Ovary (tissue), 9 donors: Measurements from ENCODE around the gene ATP5PB. TPM values are rescaled to one million over a fixed set of nuclear protein-coding genes. Genes with fewer than 3 reads are reported as not detected.

ENCODE experiments used
- DNase-seq, 5 donors: peaks; one replicate each; pipeline ENCODE4 v3.0.0-alpha.2; 2019 to 2020
- H3K27ac ChIP-seq, 2 donors: fragments of 200-600 bp; one replicate each; pipeline versions ENCODE4 v1.5.1 to v1.8.0; 2019 to 2022
- H3K27me3 ChIP-seq: fragments of 200-600 bp; one replicate; pipeline ENCODE4 v1.8.0; 2022
- H3K36me3 ChIP-seq: fragments of 200-600 bp; sonication (generic); one replicate; pipeline ENCODE4 v1.5.1; 2019
- H3K4me1 ChIP-seq: one replicate; pipeline ENCODE4 v1.8.1; 2013; ENCODE audit warnings: mild to moderate bottlenecking, moderate library complexity; ENCODE audit not compliant: insufficient read depth
- H3K4me3 ChIP-seq: fragments of 200-600 bp; sonication (generic); one replicate; pipeline ENCODE4 v1.5.1; 2017
- H3K9me3 ChIP-seq, 2 donors: fragments of 200-600 bp in 1 of 2; sonication (generic) in 1 of 2; one replicate each; pipeline versions ENCODE4 v1.5.1 to v1.8.1; 2013 to 2019; ENCODE audit warnings: mild to moderate bottlenecking in 1 of 2, moderate library complexity in 1 of 2
- CTCF ChIP-seq, 3 donors: fragments of 450-650 bp in 2 of 3; fragments of 200-600 bp in 1 of 3; IDR thresholded peaks; one replicate each; pipeline versions ENCODE4 v1.5.1 to v1.8.0; 2016 to 2022; ENCODE audit warnings: antibody characterized with exemption in 3 of 3, mild to moderate bottlenecking in 1 of 3
- EP300 ChIP-seq: sonication (generic); formaldehyde crosslinking; IDR thresholded peaks from one replicate; pipeline ENCODE4 v1.6.1; 2017; ENCODE audit warnings: antibody characterized with exemption
- POLR2A ChIP-seq: fragments of 450-650 bp; IDR thresholded peaks from one replicate; pipeline ENCODE4 v1.6.1; 2017; ENCODE audit warnings: antibody characterized with exemption, mild to moderate bottlenecking, moderate library complexity
- WGBS, 3 donors: extraction: QIAGEN DNeasy Blood & Tissue Kit in 1 of 3; methylation state at CpG; one replicate each; pipeline versions ENCODE4 v1.1.5 to v1.1.7; 2013 to 2017; 5-methylcytosine and 5-hydroxymethylcytosine counted together
- intact Hi-C, 4 donors: fragments of 100-400 bp; cut with DNase I; formaldehyde crosslinking; loops; one replicate each; pipeline versions ENCODE4 v1.11.0 to v1.15.1; 2022 to 2023
- polyA plus RNA-seq, 2 donors: library from polyadenylated mRNA; stranded (reverse); fragments of 200-250 nt in 1 of 2; fragments of 350-450 nt in 1 of 2; fragmentation: Illumina TruSeq in 1 of 2; extraction: RNeasy Lipid Tissue Mini Kit (QIAGEN cat#74804) in 1 of 2; gene quantifications; one replicate each; pipeline ENCODE4 v1.2.3, GENCODE V29; 2013 to 2014
- total RNA-seq, 7 donors: library from RNA; depleted of rRNA in 2 of 7; stranded (reverse); fragments of >200 nt in 2 of 7; fragmentation: NEBNext Ultra II Directional in 3 of 7; extraction: Animal tissue kit (Norgen Biotek cat#: 25700) in 3 of 7; gene quantifications; one replicate each; pipeline versions ENCODE4 v1.1.0 to v1.2.4, GENCODE V29; 2016 to 2023
- donor health status: DM: no; HTN: no; CAD: no; lungs with moderate emphysema.
- donor health status: DM: no; HTN: no; CAD: no.
- donor health status: Bipolar disorder and iron deficiency.
- donor health status: DM: yes; HTN: yes; CAD: no.
- donor health status: DM: no; HTN: no; CAD: no.
- donor health status: DM: yes; HTN: yes; CAD: no.

ATP5PB gene
- total and polyA plus RNA-seq, 9 donors = 125 to 277 (median 142) TPM

- DNase-seq = no peak
- H3K36me3 ChIP-seq = no peaks in the 10 kb centered on the region
- WGBS, 3 donors = 87 to 90% (median 89%) methylated on average over 13 of the region's 13 CpGs
- no peaks in the 10 kb centered on the region for H3K9me3 ChIP-seq
- peaks cover 7% of the 10 kb centered on the region for H3K4me1 ChIP-seq
- H3K27ac ChIP-seq = no peak overlapping the region
- intact Hi-C loops = no loop called here
- no peaks in the 10 kb centered on the region for H3K27me3 ChIP-seq
- no peak overlapping the region for H3K4me3 ChIP-seq
- TF ChIP-seq EP300 = no peak
- TF ChIP-seq CTCF (IDR thresholded peaks at IDR 0.05) = no peak
Observed at GRCh38 chr1:111422546-111423391, 26.5 kb upstream of the ATP5PB start.

- no peaks in the 10 kb centered on the region for H3K27me3 ChIP-seq
- DNase-seq = no peak
- no peaks in the 10 kb centered on the region for H3K4me1 ChIP-seq
- no peaks in the 10 kb centered on the region for H3K9me3 ChIP-seq
- intact Hi-C loops = no loop called here
- H3K36me3 ChIP-seq = no peaks in the 10 kb centered on the region
- TF ChIP-seq EP300 (no peak), CTCF (IDR thresholded peaks at IDR 0.05) (no peak), POLR2A (no peak)
- no peak overlapping the region for H3K27ac ChIP-seq
- WGBS, 3 donors = 89 to 91% (median 90%) methylated on average over 3 of the region's 3 CpGs
- no peak overlapping the region for H3K4me3 ChIP-seq
Observed at GRCh38 chr1:111424281-111424680, 25.0 kb upstream of the ATP5PB start.

- intact Hi-C loops = no loop called here
- H3K4me3 ChIP-seq = no peak overlapping the region
- H3K36me3 ChIP-seq = no peaks in the 10 kb centered on the region
- 51 to 60% (median 52%) methylated on average over 3 of the region's 3 CpGs for WGBS, 3 donors
- H3K27me3 ChIP-seq = no peaks in the 10 kb centered on the region
- H3K9me3 ChIP-seq = no peaks in the 10 kb centered on the region
- H3K27ac ChIP-seq = no peak overlapping the region
- no peak for TF ChIP-seq EP300
- TF ChIP-seq POLR2A = no peak
- no peak for TF ChIP-seq CTCF (IDR thresholded peaks at IDR 0.05)
- no peak for DNase-seq
- no peaks in the 10 kb centered on the region for H3K4me1 ChIP-seq
Observed at GRCh38 chr1:111436726-111437125, 12.5 kb upstream of the ATP5PB start.

- no peak for DNase-seq
- Histone ChIP-seq H3K4me3 (no peak overlapping the region), H3K9me3 (no peaks in the 10 kb centered on the region), H3K36me3 (no peaks in the 10 kb centered on the region), H3K4me1 (no peaks in the 10 kb centered on the region), H3K27ac (no peak overlapping the region), H3K27me3 (no peaks in the 10 kb centered on the region)
- WGBS, 3 donors = 89 to 94% (median 92%) methylated on average over 3 of the region's 3 CpGs
- intact Hi-C loops = no loop called here
- no peak for TF ChIP-seq POLR2A
- no peak for TF ChIP-seq CTCF (IDR thresholded peaks at IDR 0.05)
- TF ChIP-seq EP300 = no peak
Observed at GRCh38 chr1:111439461-111440351, 9.6 kb upstream of the ATP5PB start.
